IMR-90 (cell line): Measurements from ENCODE around the gene ACP6. TPM values are rescaled to one million over a fixed set of nuclear protein-coding genes. Genes with fewer than 3 reads are reported as not detected.

ENCODE experiments used
- ATAC-seq: fragments of 200-7000 bp; cut with Tn5 transposase; 2 replicates; pipeline ENCODE4 v1.9.1; 2020; ENCODE audit warnings: low read depth, mild to moderate bottlenecking, moderate library complexity
- BruUV-seq: library from RNA; stranded (reverse); fragments of 400-500 nt; replicated peaks from 2 replicates; lab custom pipeline; 2021; lab: Mats Ljungman, UMichigan
- CTCF ChIA-PET: fragments of 300-600 bp; formaldehyde crosslinking; extraction: SDS; loops from one replicate; lab custom pipeline; 2021; ENCODE audit warnings: antibody characterized with exemption; lab: Yijun Ruan, JAX
- POLR2A ChIA-PET: fragments of 300-600 bp; sonication (Branson Sonifier 250); formaldehyde crosslinking; loops from one replicate; lab custom pipeline; 2022; ENCODE audit warnings: antibody characterized with exemption; ENCODE audit not compliant: unreplicated experiment; lab: Charles Lee
- DNase-seq: peaks from one replicate; pipeline ENCODE4 v3.0.0; 2013
- H2AFZ ChIP-seq: replicated peaks from 2 replicates; pipeline ENCODE3; 2013; ENCODE audit warnings: low read length, mild to moderate bottlenecking; ENCODE audit not compliant: poor library complexity
- H2AK5ac ChIP-seq: 2 replicates; pipeline ENCODE4 v1.6.1; 2013; ENCODE audit warnings: low read depth, low read length, inconsistent platforms
- H2AK9ac ChIP-seq: replicated peaks from 2 replicates; pipeline ENCODE3; 2013; ENCODE audit warnings: mild to moderate bottlenecking, low read depth, low read length, moderate library complexity; ENCODE audit not compliant: poor library complexity
- H2BK120ac ChIP-seq: 2 replicates; pipeline ENCODE4 v1.6.1; 2013; ENCODE audit warnings: low read depth, low read length, inconsistent platforms
- H2BK15ac ChIP-seq: 3 replicates; pipeline ENCODE4 v1.6.1; 2013; ENCODE audit warnings: low read depth, low read length, inconsistent platforms
- H2BK20ac ChIP-seq: 2 replicates; pipeline ENCODE4 v1.6.1; 2013; ENCODE audit warnings: low read depth, mild to moderate bottlenecking, inconsistent platforms, low read length, moderate library complexity
- H2BK5ac ChIP-seq: 2 replicates; pipeline ENCODE4 v1.6.1; 2013; ENCODE audit warnings: mild to moderate bottlenecking, low read depth, low read length, inconsistent platforms; ENCODE audit not compliant: poor library complexity, severe bottlenecking
- H3K14ac ChIP-seq: replicated peaks from 2 replicates; pipeline ENCODE4 v1.6.1; 2013; ENCODE audit warnings: low read depth, low read length, inconsistent platforms
- H3K18ac ChIP-seq: 2 replicates; pipeline ENCODE4 v1.6.1; 2013; ENCODE audit warnings: low read depth, low read length, control low read depth
- H3K23ac ChIP-seq: 2 replicates; pipeline ENCODE4 v1.6.1; 2013; ENCODE audit warnings: low read depth, low read length, inconsistent platforms
- H3K27ac ChIP-seq: 2 replicates; pipeline ENCODE4 v1.5.1; 2013; ENCODE audit warnings: mild to moderate bottlenecking, control low read depth, low read length; ENCODE audit not compliant: insufficient read depth
- H3K27me3 ChIP-seq: 2 replicates; pipeline ENCODE4 v1.6.1; 2013; ENCODE audit warnings: low read length; ENCODE audit not compliant: control insufficient read depth, insufficient read depth
- H3K36me3 ChIP-seq: 2 replicates; pipeline ENCODE4 v1.6.1; 2013; ENCODE audit warnings: low read length, mixed read lengths; ENCODE audit not compliant: control insufficient read depth, insufficient read depth
- H3K4ac ChIP-seq: 2 replicates; pipeline ENCODE4 v1.6.1; 2013; ENCODE audit warnings: low read depth, low read length, inconsistent platforms
- H3K4me1 ChIP-seq: 2 replicates; pipeline ENCODE4 v1.6.1; 2013; ENCODE audit warnings: low read length, mixed read lengths; ENCODE audit not compliant: control insufficient read depth, insufficient read depth
- H3K4me2 ChIP-seq: 2 replicates; pipeline ENCODE4 v1.6.1; 2013; ENCODE audit warnings: low read depth, mild to moderate bottlenecking, control low read depth, low read length, moderate library complexity
- H3K4me3 ChIP-seq: 2 replicates; pipeline ENCODE4 v1.5.1; 2013; ENCODE audit warnings: low read depth, mild to moderate bottlenecking, control low read depth, low read length, moderate library complexity; ENCODE audit not compliant: insufficient read depth
- H3K56ac ChIP-seq: 2 replicates; pipeline ENCODE4 v1.6.1; 2013; ENCODE audit warnings: low read length, inconsistent platforms; ENCODE audit not compliant: insufficient read depth; ENCODE audit errors: extremely low read depth
- H3K79me1 ChIP-seq, 2 experiments: 2 replicates each; pipeline ENCODE4 v1.6.1; 2013; ENCODE audit warnings: low read length in 2 of 2, inconsistent platforms in 1 of 2, low read depth in 1 of 2
- H3K9ac ChIP-seq: 2 replicates; pipeline ENCODE4 v1.6.1; 2013; ENCODE audit warnings: low read depth, low read length, control low read depth
- H3K9me1 ChIP-seq: 2 replicates; pipeline ENCODE4 v1.6.1; 2013; ENCODE audit warnings: low read length, inconsistent platforms; ENCODE audit not compliant: insufficient read depth
- H3K9me3 ChIP-seq: 2 replicates; pipeline ENCODE4 v1.6.1; 2013; ENCODE audit warnings: low read length; ENCODE audit not compliant: control insufficient read depth, insufficient read depth
- H4K20me1 ChIP-seq: 2 replicates; pipeline ENCODE4 v1.6.1; 2013; ENCODE audit warnings: low read length, inconsistent platforms; ENCODE audit not compliant: insufficient read depth
- H4K5ac ChIP-seq: 2 replicates; pipeline ENCODE4 v1.6.1; 2013; ENCODE audit warnings: mild to moderate bottlenecking, low read depth, low read length, control low read depth
- H4K8ac ChIP-seq, 2 experiments: 2 replicates each; pipeline ENCODE4 v1.6.1; 2013; ENCODE audit warnings: low read depth in 2 of 2, low read length in 2 of 2, control low read depth in 1 of 2, inconsistent platforms in 1 of 2
- H4K91ac ChIP-seq: 2 replicates; pipeline ENCODE4 v1.6.1; 2013; ENCODE audit warnings: low read depth, low read length, inconsistent platforms; ENCODE audit not compliant: insufficient read depth
- CTCF ChIP-seq: conservative IDR thresholded peaks from 2 replicates; pipeline ENCODE4 v1.5.1; 2012; ENCODE audit warnings: mild to moderate bottlenecking, low read depth, low read length, improper control_type of control experiment
- MXI1 ChIP-seq: IDR thresholded peaks from 2 replicates; pipeline ENCODE4 v1.6.1; 2012; ENCODE audit warnings: low read depth, mild to moderate bottlenecking, low read length, moderate library complexity, borderline replicate concordance
- WGBS, 2 experiments: methylation state at CpG; one replicate each; pipeline versions ENCODE4 v1.1.5 to v1.1.7; 2013; ENCODE audit warnings: missing lambda C conversion rate in 2 of 2; ENCODE audit not compliant: insufficient read length in 1 of 2; ENCODE audit errors: extremely low coverage in 2 of 2; 5-methylcytosine and 5-hydroxymethylcytosine counted together
- dilution Hi-C: fragments of 300-500 bp; cut with HindIII; formaldehyde crosslinking; loops from one replicate; pipeline ENCODE4 v1.14.3; 2018; ENCODE audit warnings: low sequenced_read_pairs; ENCODE audit not compliant: unreplicated experiment
- in situ Hi-C: fragments of 300-500 bp; cut with MboI; formaldehyde crosslinking; loops from 3 replicates; pipeline ENCODE4 v1.14.3; 2019; ENCODE audit warnings: low sequenced_read_pairs, inconsistent platforms, mixed read lengths
- intact Hi-C: fragments of 100-400 bp; cut with micrococcal nuclease; formaldehyde crosslinking; loops from 2 replicates; pipeline ENCODE4 v1.10.0; 2022
- polyA plus RNA-seq, 3 experiments: library from polyadenylated mRNA; depleted of rRNA; stranded (reverse); fragments of >200 nt; gene quantifications; 2 replicates each; pipeline ENCODE4 v1.2.3, GENCODE V29; 2012; ENCODE audit warnings: low replicate concordance in 1 of 3
- total RNA-seq: library from RNA; depleted of rRNA; stranded (reverse); fragments of >200 nt; gene quantifications from 2 replicates; pipeline ENCODE4 v1.2.3, GENCODE V29; 2012

ACP6 gene
- total and polyA plus RNA-seq, 2 of the 4 experiments (the other 2 are of a cell fraction), result 2.5 to 8.2 TPM

GRCh38 chr1:147665521-147665920 lies 4.8 kb downstream of the ACP6 start:
- BruUV-seq, result no TSS peak
- H4K20me1 ChIP-seq, result no peaks in the 10 kb centered on the region
- no peak overlapping the region for H2BK5ac ChIP-seq
- H2AK5ac ChIP-seq, result no peak overlapping the region
- H2AFZ ChIP-seq, result no peak overlapping the region
- H3K9me3 ChIP-seq, result no peaks in the 10 kb centered on the region; the same call in 1 of the 2 replicates
- H3K14ac ChIP-seq, result no peak overlapping the region
- H3K23ac ChIP-seq, result no peak overlapping the region
- intact Hi-C loops, result no loop called here
- dilution Hi-C loops, result no loop called here
- WGBS, 2 experiments, result no CpG with 5 or more reads among the region's 2 CpGs
- no peaks in the 10 kb centered on the region for H3K36me3 ChIP-seq
- H4K91ac ChIP-seq, result no peak overlapping the region
- peaks cover 3 to 10% of the 10 kb centered on the region in 2 experiments; a peak in 1 of 4 replicates for H3K79me1 ChIP-seq
- TF ChIP-seq CTCF (0 out of 2 replicates have a peak, but pooled peaks have one; percentile 6), MXI1 (no peak)
- in situ Hi-C loops, result no loop called here
- ChIA-PET POLR2A (no interaction called here), CTCF (no interaction called here)
- peaks cover 7% of the 10 kb centered on the region; the same call in 1 of the 2 replicates for H3K4me1 ChIP-seq
- H4K5ac ChIP-seq, result no peak overlapping the region
- DNase-seq (no peak), ATAC-seq (no peak)
- H2BK15ac ChIP-seq, result no peak overlapping the region
- no peak overlapping the region for H3K27ac ChIP-seq
- H2BK20ac ChIP-seq, result no peak overlapping the region
- no peak overlapping the region for H3K4me2 ChIP-seq
- no peak overlapping the region for H3K4me3 ChIP-seq
- no peak overlapping the region for H3K18ac ChIP-seq
- H3K9ac ChIP-seq, result no peak overlapping the region
- H2BK120ac ChIP-seq, result no peak overlapping the region
- H3K27me3 ChIP-seq, result no peaks in the 10 kb centered on the region
- H3K9me1 ChIP-seq, result no peaks in the 10 kb centered on the region
- H2AK9ac ChIP-seq, result no peak overlapping the region
- no peak overlapping the region for H3K56ac ChIP-seq
- no peak overlapping the region for H4K8ac ChIP-seq
- H3K4ac ChIP-seq, result no peak overlapping the region
